RWPE2 (cell line): Measurements from ENCODE around the gene UBXN11.

Source experiments
- ATAC-seq: fragments of 200-7000 bp; cut with Tn5 transposase; 3 replicates; pipeline ENCODE4 v1.9.1; 2021; ENCODE audit warnings: low read depth
- DNase-seq: peaks from one replicate; pipeline ENCODE4 v3.0.0-alpha.2; 2020; ENCODE audit warnings: low spot score
- H3K27ac ChIP-seq: fragments of 450-650 bp; 2 replicates; pipeline ENCODE4 v1.5.1; 2017; ENCODE audit warnings: mild to moderate bottlenecking; ENCODE audit not compliant: poor library complexity, severe bottlenecking
- H3K27me3 ChIP-seq: fragments of 250-450 bp; sonication (Bioruptor Pico); 2 replicates; pipeline ENCODE4 v1.5.1; 2021; ENCODE audit warnings: mild to moderate bottlenecking, moderate library complexity; ENCODE audit not compliant: insufficient read depth, poor library complexity, severe bottlenecking
- H3K36me3 ChIP-seq: fragments of 250-450 bp; sonication (Bioruptor Pico); 2 replicates; pipeline ENCODE4 v1.5.1; 2020; ENCODE audit warnings: low read depth, mild to moderate bottlenecking, moderate library complexity
- H3K4me1 ChIP-seq: fragments of 250-450 bp; sonication (Bioruptor Pico); 2 replicates; pipeline ENCODE4 v1.5.1; 2021; ENCODE audit warnings: mild to moderate bottlenecking, moderate library complexity; ENCODE audit not compliant: insufficient read depth, poor library complexity, severe bottlenecking
- H3K4me3 ChIP-seq: fragments of 250-450 bp; sonication (Bioruptor Pico); 2 replicates; pipeline ENCODE4 v1.5.1; 2021; ENCODE audit warnings: mild to moderate bottlenecking, moderate library complexity; ENCODE audit not compliant: severe bottlenecking
- H3K9me3 ChIP-seq: fragments of 250-450 bp; sonication (Bioruptor Pico); 2 replicates; pipeline ENCODE4 v1.5.1; 2021; ENCODE audit warnings: mild to moderate bottlenecking, moderate library complexity; ENCODE audit not compliant: severe bottlenecking
- TF ChIP-seq, protein P1 (sequence below): fragments of 450-650 bp; IDR thresholded peaks from one replicate; pipeline ENCODE4 v1.5.1; 2017; ENCODE audit warnings: mild to moderate bottlenecking, moderate library complexity; ENCODE audit not compliant: poor library complexity, severe bottlenecking

The UBXN11 gene

GRCh38 chr1:26328597-26328996 lies 22.2 kb upstream of the UBXN11 start:
- DNase-seq: no peak

GRCh38 chr1:26327956-26328362 lies 21.5 kb upstream of the UBXN11 start:
- Histone ChIP-seq H3K36me3 (peaks cover 71% of the 10 kb centered on the region), H3K4me1 (peaks cover 13% of the 10 kb centered on the region), H3K4me3 (no peak overlapping the region), H3K27me3 (no peaks in the 10 kb centered on the region), H3K27ac (no peak overlapping the region), H3K9me3 (no peaks in the 10 kb centered on the region)
- DNase-seq: no peak
- peak; percentile 78 for ATAC-seq
- TF ChIP-seq, protein P1, sequence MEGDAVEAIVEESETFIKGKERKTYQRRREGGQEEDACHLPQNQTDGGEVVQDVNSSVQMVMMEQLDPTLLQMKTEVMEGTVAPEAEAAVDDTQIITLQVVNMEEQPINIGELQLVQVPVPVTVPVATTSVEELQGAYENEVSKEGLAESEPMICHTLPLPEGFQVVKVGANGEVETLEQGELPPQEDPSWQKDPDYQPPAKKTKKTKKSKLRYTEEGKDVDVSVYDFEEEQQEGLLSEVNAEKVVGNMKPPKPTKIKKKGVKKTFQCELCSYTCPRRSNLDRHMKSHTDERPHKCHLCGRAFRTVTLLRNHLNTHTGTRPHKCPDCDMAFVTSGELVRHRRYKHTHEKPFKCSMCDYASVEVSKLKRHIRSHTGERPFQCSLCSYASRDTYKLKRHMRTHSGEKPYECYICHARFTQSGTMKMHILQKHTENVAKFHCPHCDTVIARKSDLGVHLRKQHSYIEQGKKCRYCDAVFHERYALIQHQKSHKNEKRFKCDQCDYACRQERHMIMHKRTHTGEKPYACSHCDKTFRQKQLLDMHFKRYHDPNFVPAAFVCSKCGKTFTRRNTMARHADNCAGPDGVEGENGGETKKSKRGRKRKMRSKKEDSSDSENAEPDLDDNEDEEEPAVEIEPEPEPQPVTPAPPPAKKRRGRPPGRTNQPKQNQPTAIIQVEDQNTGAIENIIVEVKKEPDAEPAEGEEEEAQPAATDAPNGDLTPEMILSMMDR: peak; percentile 29

More at GRCh38 chr1:26328597-26328996, 22.2 kb upstream of the UBXN11 start:
- peaks cover 65% of the 10 kb centered on the region for H3K36me3 ChIP-seq
- H3K9me3 ChIP-seq: no peaks in the 10 kb centered on the region
- TF ChIP-seq, protein P1: no peak
- no peak for ATAC-seq
- H3K4me3 ChIP-seq: no peak overlapping the region
- no peaks in the 10 kb centered on the region for H3K27me3 ChIP-seq
- no peak overlapping the region for H3K27ac ChIP-seq
- peaks cover 13% of the 10 kb centered on the region for H3K4me1 ChIP-seq

GRCh38 chr1:26324550-26324949 lies 18.1 kb upstream of the UBXN11 start:
- Histone ChIP-seq H3K4me1 (peaks cover 7% of the 10 kb centered on the region), H3K4me3 (no peak overlapping the region), H3K27ac (no peak overlapping the region), H3K36me3 (peaks cover 67% of the 10 kb centered on the region), H3K27me3 (no peaks in the 10 kb centered on the region), H3K9me3 (no peaks in the 10 kb centered on the region)
- DNase-seq: no peak
- ATAC-seq: no peak
- TF ChIP-seq, protein P1: no peak

GRCh38 chr1:26323382-26323781 lies 16.9 kb upstream of the UBXN11 start:
- DNase-seq (no peak), ATAC-seq (no peak)
- no peak overlapping the region for H3K4me3 ChIP-seq
- no peaks in the 10 kb centered on the region for H3K27me3 ChIP-seq
- no peaks in the 10 kb centered on the region for H3K9me3 ChIP-seq
- H3K36me3 ChIP-seq: peaks cover 65% of the 10 kb centered on the region
- TF ChIP-seq, protein P1: no peak
- H3K4me1 ChIP-seq: peaks cover 7% of the 10 kb centered on the region
- H3K27ac ChIP-seq: no peak overlapping the region

DNA sequence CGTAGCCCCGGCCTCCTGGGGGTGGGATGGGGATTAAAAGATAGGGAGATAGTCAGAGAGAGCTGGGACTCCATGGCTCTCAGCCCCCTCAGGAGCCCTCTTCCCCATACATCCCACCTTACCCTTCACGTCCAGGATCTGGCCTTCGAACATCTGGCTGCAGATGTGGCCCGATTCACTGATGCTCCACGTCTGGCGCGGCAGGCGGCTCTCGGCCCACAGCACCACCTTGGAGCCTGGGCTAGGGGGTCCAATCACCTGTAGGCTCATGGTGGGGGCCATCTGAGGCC lies 15.6 kb upstream of the UBXN11 start:
- ATAC-seq: no peak
- Histone ChIP-seq H3K27ac (no peak overlapping the region), H3K9me3 (no peaks in the 10 kb centered on the region), H3K36me3 (peaks cover 59% of the 10 kb centered on the region), H3K4me3 (no peak overlapping the region), H3K4me1 (no peaks in the 10 kb centered on the region), H3K27me3 (no peaks in the 10 kb centered on the region)
- TF ChIP-seq, protein P1: no peak
- no peak for DNase-seq
